K562 (cell line): Measurements from ENCODE around the gene ZNF761. TPM values are rescaled to one million over a fixed set of nuclear protein-coding genes. Genes with fewer than 3 reads are reported as not detected.

Source experiments
- DIDO1 ChIP-seq: fragments of 450-650 bp; IDR thresholded peaks from 2 replicates; pipeline ENCODE4 v1.6.1; 2016; ENCODE audit warnings: low read depth, missing biosample characterization, missing genetic modification characterization
- HOMEZ ChIP-seq: fragments of 250-450 bp; sonication (Bioruptor Pico); IDR thresholded peaks from 2 replicates; pipeline ENCODE4 v1.4.0; 2020; ENCODE audit warnings: mild to moderate bottlenecking, moderate library complexity
- KAT7 ChIP-seq: sonication (generic); formaldehyde crosslinking; IDR thresholded peaks from 2 replicates; pipeline ENCODE4 v1.8.0; 2022; ENCODE audit warnings: missing genetic modification reagents, mild to moderate bottlenecking, borderline replicate concordance
- MAX ChIP-seq: sonication (generic); formaldehyde crosslinking; IDR thresholded peaks from 2 replicates; pipeline ENCODE4 v1.9.0; 2022; ENCODE audit warnings: mild to moderate bottlenecking, missing genetic modification reagents
- MCM7 ChIP-seq, 2 experiments: fragments of 450-650 bp; IDR thresholded peaks; 2 replicates each; pipeline ENCODE4 v1.6.1; 2016 to 2018
- MGA ChIP-seq: fragments of 450-650 bp; IDR thresholded peaks from 2 replicates; pipeline ENCODE4 v1.6.1; 2016; ENCODE audit warnings: mild to moderate bottlenecking, moderate library complexity
- PBX2 ChIP-seq, 2 experiments: IDR thresholded peaks in 1 of 2; conservative IDR thresholded peaks in 1 of 2; 2 replicates each; pipeline ENCODE4 v1.6.1; 2016; ENCODE audit warnings: low read depth in 2 of 2, mild to moderate bottlenecking in 1 of 2, missing compliant biosample characterization in 1 of 2, missing genetic modification characterization in 1 of 2, moderate library complexity in 1 of 2
- SAP30 ChIP-seq: fragments of 200-600 bp; sonication (generic); IDR thresholded peaks from 2 replicates; pipeline ENCODE4 v1.6.1; 2012; ENCODE audit warnings: borderline replicate concordance, low read depth, mild to moderate bottlenecking, moderate library complexity, low read length, control low read depth, inconsistent platforms; ENCODE audit not compliant: insufficient read depth, poor library complexity, severe bottlenecking
- TEAD1 ChIP-seq, 2 experiments: fragments of 450-650 bp in 1 of 2; sonication (generic) in 1 of 2; formaldehyde crosslinking; IDR thresholded peaks; 2 replicates each; pipeline versions ENCODE4 v1.4.0 to v1.8.0; 2020 to 2022; ENCODE audit warnings: mild to moderate bottlenecking in 2 of 2, missing genetic modification reagents in 1 of 2
- polyA plus RNA-seq, 8 experiments: library from polyadenylated mRNA; depleted of rRNA in 4 of 8; stranded (reverse) in 5 of 8; unstranded in 3 of 8; fragments of >200 nt; fragmentation: Nextera tagmentation in 2 of 8; fragmentation: Illumina TruSeq in 1 of 8; extraction: Ambion mirVana in 2 of 8; extraction: Trizol in 1 of 8; gene quantifications; 2 replicates each; pipeline versions ENCODE4 v1.2.1 to v1.2.3, GENCODE V29; 2011 to 2014; ENCODE audit warnings: inconsistent platforms in 1 of 8, missing spikeins in 1 of 8
- total RNA-seq, 7 experiments: library from RNA; depleted of rRNA in 6 of 7; stranded (reverse); fragments of >200 nt in 6 of 7; fragmentation: Illumina TruSeq in 2 of 7; extraction: Trizol in 2 of 7; gene quantifications; 2 replicates each; pipeline versions ENCODE4 v1.2.1 to v1.2.3, GENCODE V29; 2011 to 2021; ENCODE audit warnings: low replicate concordance in 1 of 7

The ZNF761 gene
- total and polyA plus RNA-seq, 9 of the 15 experiments (the other 6 are each of a cell fraction or from before 2014, with no cell fraction given), result 10.3 to 30.2 (median 17.0) TPM

- no peak for TF ChIP-seq PBX2 (CRISPR knock-in tag; IDR thresholded peaks at IDR 0.05; ENCODE audit: low read depth)
- TF ChIP-seq PBX2 (tag; conservative IDR thresholded peaks at IDR 0.05; ENCODE audit: low read depth), result no peak
- TF ChIP-seq DIDO1 (tag), result no peak
- TF ChIP-seq TEAD1 (CRISPR knock-in tag; IDR thresholded peaks at IDR 0.05), result no peak
- TF ChIP-seq HOMEZ, result no peak
- no peak for TF ChIP-seq MAX (CRISPR knock-in tag)
- peak; percentile 57 for TF ChIP-seq MGA
- TF ChIP-seq KAT7, result no peak
- peak; percentile 82 for TF ChIP-seq SAP30
- TF ChIP-seq MCM7 (IDR thresholded peaks at IDR 0.05), result no peak
These were observed 36.6 kb upstream of the ZNF761 start, which contains the start of gene ZNF765 (continued) for GRCh38 chr19:53394974-53395839.
